ENCODE data around the gene BARHL2. TPM values are rescaled to one million over a fixed set of nuclear protein-coding genes. Genes with fewer than 3 reads are reported as not detected.

BARHL2 gene
- total RNA-seq, 1 donor from 2014 or later, result not detected

DNA sequence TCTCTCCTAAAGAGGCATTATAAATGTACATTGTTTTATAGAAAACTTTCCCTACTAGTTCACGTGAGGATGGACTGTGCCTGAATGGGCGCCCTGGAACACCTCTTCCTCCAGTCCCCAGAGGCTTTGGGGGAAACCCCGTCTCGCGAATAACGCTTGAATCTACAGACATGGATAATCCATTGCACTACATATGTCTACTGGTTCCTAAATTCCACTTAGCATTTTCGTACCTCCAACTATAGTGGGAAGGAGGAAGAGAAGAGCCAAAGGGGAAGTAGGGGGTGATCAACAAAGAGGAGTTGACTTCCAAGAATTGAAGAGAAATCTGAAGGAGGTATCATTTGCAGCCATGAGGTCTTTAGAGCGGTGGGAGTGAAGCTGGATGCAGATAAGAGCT is 11.1 kb downstream of the BARHL2 start:
- no peaks in the 10 kb centered on the region for H3K36me3 ChIP-seq (ENCODE audit: control insufficient read depth, insufficient read depth, low read length)
- TF ChIP-seq, protein P1, sequence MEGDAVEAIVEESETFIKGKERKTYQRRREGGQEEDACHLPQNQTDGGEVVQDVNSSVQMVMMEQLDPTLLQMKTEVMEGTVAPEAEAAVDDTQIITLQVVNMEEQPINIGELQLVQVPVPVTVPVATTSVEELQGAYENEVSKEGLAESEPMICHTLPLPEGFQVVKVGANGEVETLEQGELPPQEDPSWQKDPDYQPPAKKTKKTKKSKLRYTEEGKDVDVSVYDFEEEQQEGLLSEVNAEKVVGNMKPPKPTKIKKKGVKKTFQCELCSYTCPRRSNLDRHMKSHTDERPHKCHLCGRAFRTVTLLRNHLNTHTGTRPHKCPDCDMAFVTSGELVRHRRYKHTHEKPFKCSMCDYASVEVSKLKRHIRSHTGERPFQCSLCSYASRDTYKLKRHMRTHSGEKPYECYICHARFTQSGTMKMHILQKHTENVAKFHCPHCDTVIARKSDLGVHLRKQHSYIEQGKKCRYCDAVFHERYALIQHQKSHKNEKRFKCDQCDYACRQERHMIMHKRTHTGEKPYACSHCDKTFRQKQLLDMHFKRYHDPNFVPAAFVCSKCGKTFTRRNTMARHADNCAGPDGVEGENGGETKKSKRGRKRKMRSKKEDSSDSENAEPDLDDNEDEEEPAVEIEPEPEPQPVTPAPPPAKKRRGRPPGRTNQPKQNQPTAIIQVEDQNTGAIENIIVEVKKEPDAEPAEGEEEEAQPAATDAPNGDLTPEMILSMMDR (IDR thresholded peaks at IDR 0.05; ENCODE audit: insufficient read depth, low read length, poor library complexity, severe bottlenecking), result no peak
- H3K27me3 ChIP-seq (ENCODE audit: control insufficient read depth, insufficient read depth, low read length), result peaks cover 60% of the 10 kb centered on the region
- no peak for DNase-seq (ENCODE audit: low read depth)
- no peak overlapping the region for H3K4me3 ChIP-seq (ENCODE audit: low read depth, low read length)

DNA sequence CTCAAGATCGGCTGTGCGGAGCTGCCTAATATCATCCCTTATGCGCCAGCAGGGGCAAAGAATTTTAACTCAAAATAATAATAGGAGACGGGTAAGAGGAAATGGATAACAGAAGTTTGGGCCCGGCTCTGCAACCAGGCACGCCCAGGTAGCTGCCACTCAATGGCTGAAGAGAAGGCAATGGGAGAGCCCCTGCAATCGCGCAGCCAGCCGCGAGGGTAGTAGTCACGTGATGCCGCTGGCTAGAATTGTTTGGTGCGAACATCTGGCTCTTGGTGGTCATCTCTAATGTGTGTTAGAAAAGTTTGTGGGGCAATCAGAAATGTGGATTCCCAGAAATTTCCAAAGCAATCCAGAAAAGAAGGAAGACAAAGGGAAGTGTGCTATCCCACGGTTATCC is 12.3 kb downstream of the BARHL2 start:
- no peaks in the 10 kb centered on the region for H3K36me3 ChIP-seq (ENCODE audit: control insufficient read depth, insufficient read depth, low read length)
- TF ChIP-seq, protein P1 (IDR thresholded peaks at IDR 0.05; ENCODE audit: insufficient read depth, low read length, poor library complexity, severe bottlenecking), result no peak
- no peak for DNase-seq (ENCODE audit: low read depth)
- H3K27me3 ChIP-seq (ENCODE audit: control insufficient read depth, insufficient read depth, low read length), result peaks cover 48% of the 10 kb centered on the region
- H3K4me3 ChIP-seq (ENCODE audit: low read depth, low read length), result no peak overlapping the region

DNA sequence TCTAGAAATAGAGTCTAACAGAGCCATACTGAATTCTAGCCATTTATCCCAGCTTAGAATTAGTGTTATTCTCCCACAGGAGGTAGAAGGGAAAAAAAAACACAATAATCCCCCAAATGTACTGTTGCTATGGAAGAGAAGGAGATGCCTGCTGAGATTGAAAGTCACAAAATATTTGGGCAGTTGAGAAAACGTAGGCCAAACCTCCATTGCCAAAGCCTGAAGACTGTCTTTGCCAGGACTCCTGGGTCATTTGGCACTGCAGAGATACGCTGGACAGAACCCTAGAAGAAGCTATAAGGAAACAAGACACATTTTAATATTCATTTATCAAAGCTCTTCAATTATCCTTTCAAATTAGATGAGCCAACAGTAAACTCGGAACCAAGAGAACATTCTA is 22.3 kb downstream of the BARHL2 start:
- no peak overlapping the region for H3K4me3 ChIP-seq (ENCODE audit: low read depth, low read length)
- no peak for DNase-seq (ENCODE audit: low read depth)
- H3K27me3 ChIP-seq (ENCODE audit: control insufficient read depth, insufficient read depth, low read length), result peaks cover 2% of the 10 kb centered on the region
- no peaks in the 10 kb centered on the region for H3K36me3 ChIP-seq (ENCODE audit: control insufficient read depth, insufficient read depth, low read length)
- TF ChIP-seq, protein P1 (IDR thresholded peaks at IDR 0.05; ENCODE audit: insufficient read depth, low read length, poor library complexity, severe bottlenecking), result no peak

DNA sequence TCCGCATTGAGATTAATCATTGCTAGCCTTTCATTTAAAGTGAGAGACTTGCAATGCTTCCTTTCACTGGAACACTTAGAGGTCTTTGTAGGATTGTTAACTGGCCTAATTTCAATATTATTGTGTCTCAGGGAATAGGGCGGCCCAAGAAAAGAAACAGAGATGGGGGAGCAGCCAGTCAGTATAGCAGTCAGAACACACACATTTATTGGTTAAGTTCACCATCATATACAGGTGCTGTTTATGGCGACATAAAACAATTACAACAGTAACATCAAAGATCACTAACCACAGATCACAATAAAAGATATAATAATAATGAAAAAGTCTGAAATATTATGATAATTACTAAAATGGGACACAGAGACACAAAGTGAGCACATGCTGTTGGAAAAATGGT is 29.4 kb downstream of the BARHL2 start:
- DNase-seq (ENCODE audit: low read depth), result no peak
- Histone ChIP-seq H3K27me3 (ENCODE audit: control insufficient read depth, insufficient read depth, low read length) (peaks cover 2% of the 10 kb centered on the region), H3K4me3 (ENCODE audit: low read depth, low read length) (no peak overlapping the region), H3K36me3 (ENCODE audit: control insufficient read depth, insufficient read depth, low read length) (no peaks in the 10 kb centered on the region)
- TF ChIP-seq, protein P1 (IDR thresholded peaks at IDR 0.05; ENCODE audit: insufficient read depth, low read length, poor library complexity, severe bottlenecking), result no peak

DNA sequence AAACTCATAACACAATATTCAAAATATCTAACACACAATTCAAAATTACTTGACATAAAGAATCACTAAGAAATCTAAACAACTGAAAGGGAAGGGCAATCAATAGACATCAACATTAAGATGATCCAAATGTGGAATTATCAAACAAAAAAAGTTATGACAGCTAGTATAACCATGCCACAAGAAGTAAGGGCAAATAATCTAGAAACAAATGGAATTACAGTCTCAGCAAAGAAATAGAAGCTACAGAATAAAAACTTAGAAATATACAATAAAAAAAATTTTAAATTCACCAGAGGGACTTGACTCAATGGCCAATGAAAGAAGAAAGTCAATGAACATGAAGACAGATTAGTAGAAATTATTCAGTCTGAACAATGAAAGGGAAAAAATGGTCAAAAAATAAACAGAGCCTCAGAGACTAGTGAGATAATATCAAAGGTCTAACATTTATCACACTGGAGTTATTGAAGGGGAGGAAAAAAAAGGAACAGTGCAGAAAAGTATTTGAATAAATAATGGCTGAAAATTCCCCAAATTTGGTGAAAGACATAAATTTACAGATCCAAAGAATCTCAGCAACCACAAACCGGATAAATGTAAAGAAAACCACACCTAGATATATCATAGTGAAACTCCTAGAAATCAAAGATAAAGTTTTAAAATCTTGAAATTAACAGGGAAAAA is 41.8 kb downstream of the BARHL2 start:
- Histone ChIP-seq H3K27me3 (ENCODE audit: control insufficient read depth, insufficient read depth, low read length) (no peaks in the 10 kb centered on the region), H3K4me3 (ENCODE audit: low read depth, low read length) (no peak overlapping the region), H3K36me3 (ENCODE audit: control insufficient read depth, insufficient read depth, low read length) (no peaks in the 10 kb centered on the region)
- DNase-seq (ENCODE audit: low read depth), result no peak
- TF ChIP-seq, protein P1 (IDR thresholded peaks at IDR 0.05; ENCODE audit: insufficient read depth, low read length, poor library complexity, severe bottlenecking), result no peak

DNA sequence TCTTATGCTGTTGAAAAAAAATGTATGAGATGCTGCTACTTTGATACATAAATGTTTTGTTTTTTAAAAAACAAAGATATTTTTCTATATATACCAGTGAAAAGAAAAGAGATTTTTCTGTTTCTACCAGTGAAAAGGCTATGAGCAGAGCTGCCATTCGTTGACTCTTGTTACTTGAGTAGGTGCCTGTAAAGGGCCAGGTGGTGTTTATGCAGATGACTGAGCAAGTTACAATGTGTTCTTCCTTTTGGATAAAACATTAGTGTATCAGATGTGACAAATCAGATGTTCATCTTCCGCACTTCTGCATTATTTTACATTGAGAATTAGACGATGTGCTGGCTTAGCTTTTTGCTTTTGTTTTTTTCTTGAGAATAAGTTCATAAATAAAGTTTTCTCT is 45.4 kb downstream of the BARHL2 start:
- Histone ChIP-seq H3K4me3 (ENCODE audit: low read depth, low read length) (no peak overlapping the region), H3K27me3 (ENCODE audit: control insufficient read depth, insufficient read depth, low read length) (no peaks in the 10 kb centered on the region), H3K36me3 (ENCODE audit: control insufficient read depth, insufficient read depth, low read length) (no peaks in the 10 kb centered on the region)
- DNase-seq (ENCODE audit: low read depth), result no peak
- TF ChIP-seq, protein P1 (IDR thresholded peaks at IDR 0.05; ENCODE audit: insufficient read depth, low read length, poor library complexity, severe bottlenecking), result no peak
